Neural cell (in vitro differentiated cells): ENCODE data around the gene MBNL3. TPM values are rescaled to one million over a fixed set of nuclear protein-coding genes. Genes with fewer than 3 reads are reported as not detected.

Experiments used
- H2AFZ ChIP-seq: fragments of 200-600, 300-800 bp; sonication (generic), shearing (Covaris generic); 2 replicates; pipeline ENCODE4 v1.6.0; 2014; ENCODE audit warnings: low read depth, mild to moderate bottlenecking, antibody characterized with exemption, low read length, moderate library complexity
- H3F3A ChIP-seq: fragments of 200-600 bp; shearing (Covaris generic); 2 replicates; pipeline ENCODE4 v1.6.1; 2016; ENCODE audit warnings: mild to moderate bottlenecking, moderate library complexity, mixed read lengths, antibody characterized with exemption, low read length; ENCODE audit not compliant: insufficient read depth, poor library complexity, severe bottlenecking
- H3K27ac ChIP-seq: fragments of 200-600, 300-800 bp; sonication (generic), shearing (Covaris generic); 2 replicates; pipeline ENCODE4 v1.5.1; 2014; ENCODE audit warnings: mild to moderate bottlenecking, low read length, moderate library complexity
- H3K27me3 ChIP-seq: fragments of 300-800, 200-600 bp; sonication (generic), shearing (Covaris generic); 2 replicates; pipeline ENCODE4 v1.6.0; 2014; ENCODE audit warnings: mild to moderate bottlenecking, low read depth, low read length, moderate library complexity; ENCODE audit not compliant: insufficient read depth
- H3K36me3 ChIP-seq: fragments of 300-800, 200-600 bp; sonication (generic), shearing (Covaris generic); 2 replicates; pipeline ENCODE4 v1.5.1; 2014; ENCODE audit warnings: mild to moderate bottlenecking, antibody characterized with exemption, low read length, moderate library complexity; ENCODE audit not compliant: insufficient read depth
- H3K4me2 ChIP-seq: fragments of 300-800, 200-600 bp; sonication (generic), shearing (Covaris generic); 2 replicates; pipeline ENCODE4 v1.6.0; 2014; ENCODE audit warnings: mild to moderate bottlenecking, low read length
- H3K4me3 ChIP-seq: fragments of 300-800, 200-600 bp; sonication (generic), shearing (Covaris generic); 2 replicates; pipeline ENCODE4 v1.5.1; 2014; ENCODE audit warnings: mild to moderate bottlenecking, low read length, moderate library complexity
- H3K79me2 ChIP-seq: fragments of 200-600 bp; shearing (Covaris generic); replicated peaks from 2 replicates; pipeline ENCODE4 v1.6.0; 2014; ENCODE audit warnings: mild to moderate bottlenecking, low read length, moderate library complexity; ENCODE audit not compliant: insufficient read depth
- H3K9ac ChIP-seq: fragments of 300-800, 200-600 bp; sonication (generic), shearing (Covaris generic); 2 replicates; pipeline ENCODE4 v1.6.1; 2016; ENCODE audit warnings: mild to moderate bottlenecking, low read length, mixed read lengths
- H3K9me2 ChIP-seq: fragments of 200-600 bp; shearing (Covaris generic); 2 replicates; pipeline ENCODE4 v1.6.1; 2016; ENCODE audit warnings: mild to moderate bottlenecking, low read length, mixed read lengths; ENCODE audit not compliant: insufficient read depth
- H3K9me3 ChIP-seq: fragments of 200-600, 300-800 bp; sonication (generic), shearing (Covaris generic); 2 replicates; pipeline ENCODE4 v1.6.1; 2016; ENCODE audit warnings: mild to moderate bottlenecking, mixed run types, low read length, moderate library complexity, mixed read lengths
- H4K20me1 ChIP-seq: fragments of 200-600 bp; shearing (Covaris generic); 2 replicates; pipeline ENCODE4 v1.6.1; 2016; ENCODE audit warnings: mild to moderate bottlenecking, mixed run types; ENCODE audit not compliant: insufficient read depth
- EP300 ChIP-seq: fragments of 450-650 bp; conservative IDR thresholded peaks from 2 replicates; pipeline ENCODE4 v1.6.1; 2014; ENCODE audit warnings: antibody characterized with exemption, mild to moderate bottlenecking, moderate library complexity; ENCODE audit not compliant: poor library complexity, severe bottlenecking
- EZH2 ChIP-seq: fragments of 200-600, 300-800 bp; shearing (Covaris generic), sonication (generic); IDR thresholded peaks from 2 replicates; pipeline ENCODE4 v1.6.1; 2014; ENCODE audit warnings: antibody characterized with exemption, low read length, borderline replicate concordance, mild to moderate bottlenecking; ENCODE audit not compliant: insufficient read depth, poor library complexity, severe bottlenecking
- MXI1 ChIP-seq: fragments of 450-650 bp; conservative IDR thresholded peaks from 2 replicates; pipeline ENCODE4 v1.6.1; 2014; ENCODE audit warnings: antibody characterized with exemption, mild to moderate bottlenecking; ENCODE audit not compliant: poor library complexity, severe bottlenecking
- POLR2AphosphoS5 ChIP-seq: IDR thresholded peaks from 2 replicates; pipeline ENCODE4 v1.6.1; 2012
- RAD21 ChIP-seq: fragments of 450-650 bp; conservative IDR thresholded peaks from 2 replicates; pipeline ENCODE4 v1.6.1; 2014; ENCODE audit warnings: antibody characterized with exemption, mild to moderate bottlenecking, moderate library complexity
- SMC3 ChIP-seq: fragments of 450-650 bp; conservative IDR thresholded peaks from 2 replicates; pipeline ENCODE4 v1.6.1; 2014; ENCODE audit warnings: antibody characterized with exemption, mild to moderate bottlenecking, moderate library complexity; ENCODE audit not compliant: poor library complexity
- TAF1 ChIP-seq: IDR thresholded peaks from 2 replicates; pipeline ENCODE4 v1.6.1; 2012; ENCODE audit warnings: low read depth
- polyA plus RNA-seq: library from polyadenylated mRNA; depleted of rRNA; stranded (reverse); fragments of >200 nt; gene quantifications from 2 replicates; pipeline ENCODE4 v1.2.3, GENCODE V29; 2014
- TF ChIP-seq, protein P1 (sequence below): fragments of 450-650 bp; IDR thresholded peaks from 2 replicates; pipeline ENCODE4 v1.5.1; 2014; ENCODE audit warnings: antibody characterized with exemption, mild to moderate bottlenecking, moderate library complexity; ENCODE audit not compliant: poor library complexity, severe bottlenecking
- TF ChIP-seq, protein P2 (sequence below): IDR thresholded peaks from 2 replicates; pipeline ENCODE4 v1.6.1; 2012; ENCODE audit warnings: borderline replicate concordance

MBNL3 gene
- polyA plus RNA-seq, 1 donor from 2014 or later = 0.09 TPM

DNA sequence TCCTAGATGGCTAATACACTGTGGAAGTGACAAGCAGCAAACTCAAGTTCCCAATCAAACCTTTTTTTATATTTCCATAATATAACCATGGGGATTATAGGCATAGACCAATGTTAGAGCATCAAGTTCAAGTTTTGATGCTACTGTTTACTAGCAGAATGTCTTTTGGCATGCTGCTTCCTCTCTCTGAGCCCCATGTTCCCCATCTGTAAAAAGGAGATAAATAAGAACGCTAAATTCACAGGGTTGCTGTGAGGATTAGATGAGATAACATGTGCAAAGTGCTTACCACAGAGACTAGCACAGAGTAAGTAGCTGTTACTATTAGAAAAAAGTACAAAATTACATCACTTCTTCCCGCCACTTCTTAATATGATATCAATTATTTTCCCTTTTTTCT is 18.0 kb downstream of the MBNL3 start:
- Histone ChIP-seq H3F3A (no peaks in the 10 kb centered on the region), H3K27me3 (no peaks in the 10 kb centered on the region), H3K9me2 (no peaks in the 10 kb centered on the region), H3K9me3 (no peaks in the 10 kb centered on the region), H2AFZ (no peak overlapping the region), H4K20me1 (no peaks in the 10 kb centered on the region), H3K4me3 (no peak overlapping the region), H3K27ac (no peak overlapping the region), H3K4me2 (no peak overlapping the region), H3K79me2 (no peaks in the 10 kb centered on the region), H3K36me3 (no peaks in the 10 kb centered on the region), H3K9ac (no peak overlapping the region)
- TF ChIP-seq EZH2 = no peak
- TF ChIP-seq POLR2AphosphoS5 = no peak
- TF ChIP-seq MXI1 = no peak
- TF ChIP-seq, protein P1, sequence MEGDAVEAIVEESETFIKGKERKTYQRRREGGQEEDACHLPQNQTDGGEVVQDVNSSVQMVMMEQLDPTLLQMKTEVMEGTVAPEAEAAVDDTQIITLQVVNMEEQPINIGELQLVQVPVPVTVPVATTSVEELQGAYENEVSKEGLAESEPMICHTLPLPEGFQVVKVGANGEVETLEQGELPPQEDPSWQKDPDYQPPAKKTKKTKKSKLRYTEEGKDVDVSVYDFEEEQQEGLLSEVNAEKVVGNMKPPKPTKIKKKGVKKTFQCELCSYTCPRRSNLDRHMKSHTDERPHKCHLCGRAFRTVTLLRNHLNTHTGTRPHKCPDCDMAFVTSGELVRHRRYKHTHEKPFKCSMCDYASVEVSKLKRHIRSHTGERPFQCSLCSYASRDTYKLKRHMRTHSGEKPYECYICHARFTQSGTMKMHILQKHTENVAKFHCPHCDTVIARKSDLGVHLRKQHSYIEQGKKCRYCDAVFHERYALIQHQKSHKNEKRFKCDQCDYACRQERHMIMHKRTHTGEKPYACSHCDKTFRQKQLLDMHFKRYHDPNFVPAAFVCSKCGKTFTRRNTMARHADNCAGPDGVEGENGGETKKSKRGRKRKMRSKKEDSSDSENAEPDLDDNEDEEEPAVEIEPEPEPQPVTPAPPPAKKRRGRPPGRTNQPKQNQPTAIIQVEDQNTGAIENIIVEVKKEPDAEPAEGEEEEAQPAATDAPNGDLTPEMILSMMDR = no peak
- TF ChIP-seq, protein P2, sequence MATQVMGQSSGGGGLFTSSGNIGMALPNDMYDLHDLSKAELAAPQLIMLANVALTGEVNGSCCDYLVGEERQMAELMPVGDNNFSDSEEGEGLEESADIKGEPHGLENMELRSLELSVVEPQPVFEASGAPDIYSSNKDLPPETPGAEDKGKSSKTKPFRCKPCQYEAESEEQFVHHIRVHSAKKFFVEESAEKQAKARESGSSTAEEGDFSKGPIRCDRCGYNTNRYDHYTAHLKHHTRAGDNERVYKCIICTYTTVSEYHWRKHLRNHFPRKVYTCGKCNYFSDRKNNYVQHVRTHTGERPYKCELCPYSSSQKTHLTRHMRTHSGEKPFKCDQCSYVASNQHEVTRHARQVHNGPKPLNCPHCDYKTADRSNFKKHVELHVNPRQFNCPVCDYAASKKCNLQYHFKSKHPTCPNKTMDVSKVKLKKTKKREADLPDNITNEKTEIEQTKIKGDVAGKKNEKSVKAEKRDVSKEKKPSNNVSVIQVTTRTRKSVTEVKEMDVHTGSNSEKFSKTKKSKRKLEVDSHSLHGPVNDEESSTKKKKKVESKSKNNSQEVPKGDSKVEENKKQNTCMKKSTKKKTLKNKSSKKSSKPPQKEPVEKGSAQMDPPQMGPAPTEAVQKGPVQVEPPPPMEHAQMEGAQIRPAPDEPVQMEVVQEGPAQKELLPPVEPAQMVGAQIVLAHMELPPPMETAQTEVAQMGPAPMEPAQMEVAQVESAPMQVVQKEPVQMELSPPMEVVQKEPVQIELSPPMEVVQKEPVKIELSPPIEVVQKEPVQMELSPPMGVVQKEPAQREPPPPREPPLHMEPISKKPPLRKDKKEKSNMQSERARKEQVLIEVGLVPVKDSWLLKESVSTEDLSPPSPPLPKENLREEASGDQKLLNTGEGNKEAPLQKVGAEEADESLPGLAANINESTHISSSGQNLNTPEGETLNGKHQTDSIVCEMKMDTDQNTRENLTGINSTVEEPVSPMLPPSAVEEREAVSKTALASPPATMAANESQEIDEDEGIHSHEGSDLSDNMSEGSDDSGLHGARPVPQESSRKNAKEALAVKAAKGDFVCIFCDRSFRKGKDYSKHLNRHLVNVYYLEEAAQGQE = no peak
- TF ChIP-seq RAD21 = no peak
- no peak for TF ChIP-seq TAF1
- no peak for TF ChIP-seq SMC3
- TF ChIP-seq EP300 = no peak

DNA sequence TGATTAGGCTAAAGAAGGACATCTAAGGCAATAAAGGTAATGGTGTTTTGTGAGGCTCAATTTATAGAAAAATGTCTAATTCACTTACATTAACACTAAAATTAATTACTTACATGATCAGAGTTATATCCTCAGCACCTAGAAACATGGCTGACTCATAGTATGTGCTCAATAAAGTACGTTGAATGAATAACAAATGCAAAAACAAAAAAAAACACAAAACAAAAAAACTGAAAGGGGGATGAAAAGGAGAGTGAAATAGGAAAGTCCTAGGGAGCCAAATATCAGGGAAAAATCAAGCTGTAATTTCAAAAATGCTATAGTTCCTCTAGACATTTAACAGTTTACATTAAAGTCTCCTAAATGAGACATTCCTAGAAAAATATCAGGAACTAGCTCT is 18.7 kb downstream of the MBNL3 start:
- Histone ChIP-seq H3K9me3 (no peaks in the 10 kb centered on the region), H3K4me3 (no peak overlapping the region), H3K36me3 (no peaks in the 10 kb centered on the region), H3K9ac (no peak overlapping the region), H2AFZ (no peak overlapping the region), H3K4me2 (no peak overlapping the region), H3K79me2 (no peaks in the 10 kb centered on the region), H3K27me3 (no peaks in the 10 kb centered on the region), H4K20me1 (no peaks in the 10 kb centered on the region), H3K27ac (no peak overlapping the region), H3F3A (no peaks in the 10 kb centered on the region), H3K9me2 (no peaks in the 10 kb centered on the region)
- TF ChIP-seq POLR2AphosphoS5 (no peak), RAD21 (no peak), EP300 (no peak), SMC3 (no peak), EZH2 (no peak), TAF1 (no peak), MXI1 (no peak)
- TF ChIP-seq, protein P2 = no peak
- TF ChIP-seq, protein P1 = no peak
